ENCODE data around the gene SBF2.

The SBF2 gene

DNA sequence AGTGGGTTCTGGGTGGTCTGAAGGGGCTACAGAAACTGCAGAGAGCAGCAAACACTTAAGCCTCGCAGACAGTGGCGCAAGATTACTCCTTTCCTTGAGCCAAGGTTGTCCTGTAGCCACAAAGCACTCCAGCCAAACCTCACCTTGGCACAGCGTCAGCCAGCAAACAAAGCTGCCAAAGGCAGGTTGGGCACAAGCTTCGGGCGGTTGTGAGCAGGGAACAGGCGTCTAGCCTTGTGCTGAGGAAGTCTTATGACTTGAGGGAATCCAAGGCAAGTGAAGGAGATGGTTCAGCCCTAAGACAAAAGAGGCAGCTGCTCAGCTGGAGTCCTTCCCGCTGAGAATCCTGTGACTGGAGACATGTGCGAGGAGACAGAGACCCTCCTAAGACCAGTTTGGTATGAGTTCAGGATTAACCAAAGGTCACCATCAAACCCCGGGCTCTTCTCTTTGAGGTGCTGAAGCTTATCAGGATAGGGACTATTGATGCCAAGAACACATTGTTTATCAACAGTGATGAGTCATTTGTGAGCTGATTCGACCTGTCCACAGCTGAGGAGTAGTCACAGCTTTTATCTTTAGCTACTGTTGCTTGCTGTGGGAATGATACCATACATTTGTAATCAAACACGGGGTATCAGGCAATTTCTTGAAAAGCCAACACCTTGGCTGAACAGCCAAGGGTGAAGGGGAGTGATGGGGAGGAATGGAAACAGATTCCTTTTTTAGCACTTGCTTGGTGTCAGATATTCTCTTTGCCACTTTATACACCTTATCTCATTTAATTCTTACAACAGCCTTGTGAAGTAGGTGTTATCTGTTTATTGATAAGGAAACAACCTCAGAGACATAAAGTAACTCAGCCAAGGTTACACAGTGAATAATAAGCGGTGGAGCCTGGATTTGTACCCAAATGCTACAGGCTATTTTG is 15.4 kb upstream of the SBF2 start:
- H3K27me3 ChIP-seq (ENCODE audit: insufficient read depth, low read length), result peaks cover 29% of the 10 kb centered on the region
- peaks cover 30% of the 10 kb centered on the region for H3K4me1 ChIP-seq (ENCODE audit: insufficient read depth, low read length)
- no peak overlapping the region for H3K4me3 ChIP-seq (ENCODE audit: low read length)
- H3K9me3 ChIP-seq (ENCODE audit: low read length), result no peaks in the 10 kb centered on the region
- H3K36me3 ChIP-seq (ENCODE audit: insufficient read depth, low read length), result no peaks in the 10 kb centered on the region
- H2AFZ ChIP-seq (ENCODE audit: low read depth, low read length), result no peak overlapping the region

DNA sequence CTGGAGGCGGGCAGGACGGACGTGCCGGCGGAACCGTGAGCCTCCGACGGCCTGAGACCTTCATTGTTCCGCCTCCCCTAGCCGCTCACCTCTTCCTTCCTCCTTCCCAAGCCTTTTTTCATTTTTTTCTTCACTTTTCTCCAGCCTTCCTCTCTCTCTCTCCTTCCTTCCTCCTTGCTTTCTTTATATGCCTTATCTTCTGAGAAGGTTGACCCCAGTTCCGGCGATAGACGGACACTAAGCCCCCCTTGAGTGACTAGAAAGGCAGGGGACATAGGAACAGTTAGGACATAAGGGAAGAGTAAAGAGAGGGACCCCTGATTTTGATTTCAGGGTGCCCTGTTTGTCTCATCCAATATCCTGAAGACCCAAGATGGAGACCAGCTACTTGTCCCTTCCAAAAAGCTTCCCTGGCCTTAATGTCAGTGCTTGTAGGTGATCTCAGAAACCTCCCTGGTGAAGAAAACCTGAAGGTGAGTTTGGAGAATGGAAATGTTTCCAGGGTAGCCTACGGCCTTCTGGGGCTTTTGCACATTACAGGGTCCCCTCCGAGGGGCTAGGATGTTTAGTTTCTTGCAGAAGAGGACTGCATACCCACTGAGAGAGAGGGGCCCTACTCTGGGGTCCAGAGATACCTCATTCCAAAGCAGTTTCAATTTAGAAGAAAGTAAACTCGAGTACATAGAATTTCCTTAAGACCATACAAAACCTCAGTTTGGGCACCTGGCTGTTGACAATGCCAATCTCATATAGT is 14.4 kb upstream of the SBF2 start:
- peak overlapping the region; percentile 76 for H2AFZ ChIP-seq (ENCODE audit: low read depth, low read length)
- peak overlapping the region; percentile 53 for H3K4me3 ChIP-seq (ENCODE audit: low read length)
- H3K9me3 ChIP-seq (ENCODE audit: low read length), result no peaks in the 10 kb centered on the region
- peaks cover 39% of the 10 kb centered on the region for H3K27me3 ChIP-seq (ENCODE audit: insufficient read depth, low read length)
- peaks cover 41% of the 10 kb centered on the region for H3K4me1 ChIP-seq (ENCODE audit: insufficient read depth, low read length)
- H3K36me3 ChIP-seq (ENCODE audit: insufficient read depth, low read length), result no peaks in the 10 kb centered on the region

DNA sequence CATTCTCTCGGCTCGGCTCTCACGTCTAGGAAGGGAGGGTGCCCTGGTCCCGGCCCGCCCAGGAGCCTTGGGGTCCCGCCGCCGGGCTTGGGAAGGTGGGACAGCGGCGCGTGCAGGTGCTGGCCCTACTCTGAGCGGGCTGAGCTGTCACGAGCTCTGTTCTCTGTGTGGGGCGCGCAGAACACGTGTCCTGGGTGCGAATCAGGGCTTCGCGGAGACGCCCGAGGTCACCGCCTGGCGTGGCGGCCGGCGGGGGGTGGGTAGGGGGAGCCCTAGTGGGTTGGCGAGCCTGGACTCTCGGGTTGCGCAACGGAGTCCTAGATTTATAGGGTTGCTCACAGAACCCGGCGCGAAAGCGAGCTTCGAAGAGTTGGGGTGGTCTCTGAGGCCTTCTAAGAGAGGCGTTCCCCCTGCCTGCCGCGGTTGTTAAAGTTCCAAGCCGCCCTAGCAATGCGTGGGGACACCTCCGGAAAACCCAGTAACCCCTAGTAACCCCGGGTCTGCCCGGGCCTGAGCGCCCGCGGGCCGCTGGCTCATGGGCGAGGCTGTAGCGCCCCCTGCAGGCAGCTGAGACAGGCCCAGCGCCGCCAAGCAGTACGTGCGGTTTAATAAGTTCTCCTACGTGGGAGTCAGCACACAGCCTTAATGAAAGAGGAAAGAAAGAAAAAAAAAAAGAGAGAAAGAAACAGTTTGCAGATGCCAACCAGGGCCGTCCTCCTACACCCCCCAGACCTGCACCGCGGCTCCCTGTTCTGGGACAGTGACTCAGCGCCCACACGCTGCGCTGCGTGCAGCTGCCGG is 13.6 kb upstream of the SBF2 start:
- Histone ChIP-seq H2AFZ (ENCODE audit: low read depth, low read length) (peak overlapping the region; percentile 76), H3K4me1 (ENCODE audit: insufficient read depth, low read length) (peaks cover 44% of the 10 kb centered on the region), H3K4me3 (ENCODE audit: low read length) (peak overlapping the region; percentile 53), H3K36me3 (ENCODE audit: insufficient read depth, low read length) (no peaks in the 10 kb centered on the region), H3K9me3 (ENCODE audit: low read length) (no peaks in the 10 kb centered on the region), H3K27me3 (ENCODE audit: insufficient read depth, low read length) (peaks cover 42% of the 10 kb centered on the region)

DNA sequence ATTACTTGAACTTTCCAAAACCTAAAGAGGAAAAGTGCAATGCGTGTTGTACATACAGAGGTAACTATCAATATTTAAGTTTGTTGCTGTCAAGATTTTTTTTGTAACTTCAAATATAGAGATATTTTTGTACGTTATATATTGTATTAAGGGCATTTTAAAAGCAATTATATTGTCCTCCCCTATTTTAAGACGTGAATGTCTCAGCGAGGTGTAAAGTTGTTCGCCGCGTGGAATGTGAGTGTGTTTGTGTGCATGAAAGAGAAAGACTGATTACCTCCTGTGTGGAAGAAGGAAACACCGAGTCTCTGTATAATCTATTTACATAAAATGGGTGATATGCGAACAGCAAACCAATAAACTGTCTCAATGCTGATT is 13.0 kb upstream of the SBF2 start:
- H2AFZ ChIP-seq (ENCODE audit: low read depth, low read length), result no peak overlapping the region
- peaks cover 42% of the 10 kb centered on the region for H3K27me3 ChIP-seq (ENCODE audit: insufficient read depth, low read length)
- H3K9me3 ChIP-seq (ENCODE audit: low read length), result no peaks in the 10 kb centered on the region
- peaks cover 50% of the 10 kb centered on the region for H3K4me1 ChIP-seq (ENCODE audit: insufficient read depth, low read length)
- H3K36me3 ChIP-seq (ENCODE audit: insufficient read depth, low read length), result no peaks in the 10 kb centered on the region
- peak overlapping the region; percentile 67 for H3K4me3 ChIP-seq (ENCODE audit: low read length)

DNA sequence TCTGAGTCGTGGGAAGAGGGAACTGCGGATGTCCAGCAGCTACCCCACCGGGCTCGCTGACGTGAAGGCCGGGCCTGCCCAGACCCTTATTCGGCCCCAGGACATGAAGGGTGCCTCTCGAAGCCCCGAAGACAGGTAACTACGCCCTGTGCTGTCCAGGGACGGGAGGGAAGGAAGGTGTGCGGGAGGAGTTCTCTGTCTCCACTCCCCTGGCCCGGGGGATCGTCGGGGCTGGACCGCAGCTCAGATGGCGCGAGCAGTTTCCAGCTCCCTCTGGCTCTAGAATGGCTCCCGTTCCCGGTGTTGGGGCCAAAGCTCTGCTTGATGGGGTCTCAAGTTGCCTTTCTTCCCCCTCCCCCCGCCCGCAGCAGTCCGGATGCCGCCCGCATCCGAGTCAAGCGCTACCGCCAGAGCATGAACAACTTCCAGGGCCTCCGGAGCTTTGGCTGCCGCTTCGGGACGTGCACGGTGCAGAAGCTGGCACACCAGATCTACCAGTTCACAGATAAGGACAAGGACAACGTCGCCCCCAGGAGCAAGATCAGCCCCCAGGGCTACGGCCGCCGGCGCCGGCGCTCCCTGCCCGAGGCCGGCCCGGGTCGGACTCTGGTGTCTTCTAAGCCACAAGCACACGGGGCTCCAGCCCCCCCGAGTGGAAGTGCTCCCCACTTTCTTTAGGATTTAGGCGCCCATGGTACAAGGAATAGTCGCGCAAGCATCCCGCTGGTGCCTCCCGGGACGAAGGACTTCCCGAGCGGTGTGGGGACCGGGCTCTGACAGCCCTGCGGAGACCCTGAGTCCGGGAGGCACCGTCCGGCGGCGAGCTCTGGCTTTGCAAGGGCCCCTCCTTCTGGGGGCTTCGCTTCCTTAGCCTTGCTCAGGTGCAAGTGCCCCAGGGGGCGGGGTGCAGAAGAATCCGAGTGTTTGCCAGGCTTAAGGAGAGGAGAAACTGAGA is 12.2 kb upstream of the SBF2 start:
- Histone ChIP-seq H3K4me3 (ENCODE audit: low read length) (peak overlapping the region; percentile 67), H3K27me3 (ENCODE audit: insufficient read depth, low read length) (peaks cover 46% of the 10 kb centered on the region), H2AFZ (ENCODE audit: low read depth, low read length) (peak overlapping the region; percentile 86)

DNA sequence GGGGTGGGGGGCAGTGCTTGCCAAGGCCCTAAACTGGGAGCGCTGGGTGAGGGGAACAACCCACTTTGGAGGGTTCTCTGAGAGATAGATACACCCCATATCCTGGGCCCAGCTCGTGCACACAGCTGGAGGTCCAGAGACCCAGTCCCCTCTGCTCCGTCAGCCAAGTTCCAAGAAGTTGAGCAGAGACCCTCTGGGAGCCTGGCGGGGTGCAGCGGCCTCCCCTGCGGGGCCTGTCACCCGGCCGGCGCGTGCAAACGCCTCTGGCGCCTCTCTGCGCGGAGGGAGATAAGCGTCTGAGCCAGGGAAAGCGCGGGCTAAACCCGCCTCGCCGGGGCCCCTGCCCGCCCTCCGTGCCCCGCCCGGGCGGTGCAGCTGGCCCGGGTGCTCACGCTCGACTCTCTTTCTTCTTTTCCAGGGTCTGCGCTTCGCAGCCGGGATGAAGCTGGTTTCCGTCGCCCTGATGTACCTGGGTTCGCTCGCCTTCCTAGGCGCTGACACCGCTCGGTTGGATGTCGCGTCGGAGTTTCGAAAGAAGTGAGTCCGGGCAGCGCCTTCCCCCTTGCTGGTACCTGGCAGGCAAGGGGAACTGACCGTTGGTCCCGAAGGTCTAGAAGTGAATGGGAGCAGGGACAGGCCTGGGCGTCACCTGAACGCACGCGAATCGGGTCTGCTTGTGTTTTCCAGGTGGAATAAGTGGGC is 11.4 kb upstream of the SBF2 start:
- peak overlapping the region; percentile 67 for H3K4me3 ChIP-seq (ENCODE audit: low read length)
- H3K4me1 ChIP-seq (ENCODE audit: insufficient read depth, low read length), result peaks cover 54% of the 10 kb centered on the region
- peak overlapping the region; percentile 86 for H2AFZ ChIP-seq (ENCODE audit: low read depth, low read length)
- H3K27me3 ChIP-seq (ENCODE audit: insufficient read depth, low read length), result peaks cover 50% of the 10 kb centered on the region
- H3K36me3 ChIP-seq (ENCODE audit: insufficient read depth, low read length), result no peaks in the 10 kb centered on the region
- H3K9me3 ChIP-seq (ENCODE audit: low read length), result no peaks in the 10 kb centered on the region

More for the DNA sequence above, 12.2 kb upstream of the SBF2 start:
- H3K9me3 ChIP-seq (ENCODE audit: low read length), result no peaks in the 10 kb centered on the region
- H3K4me1 ChIP-seq (ENCODE audit: insufficient read depth, low read length), result peaks cover 54% of the 10 kb centered on the region
- no peaks in the 10 kb centered on the region for H3K36me3 ChIP-seq (ENCODE audit: insufficient read depth, low read length)

DNA sequence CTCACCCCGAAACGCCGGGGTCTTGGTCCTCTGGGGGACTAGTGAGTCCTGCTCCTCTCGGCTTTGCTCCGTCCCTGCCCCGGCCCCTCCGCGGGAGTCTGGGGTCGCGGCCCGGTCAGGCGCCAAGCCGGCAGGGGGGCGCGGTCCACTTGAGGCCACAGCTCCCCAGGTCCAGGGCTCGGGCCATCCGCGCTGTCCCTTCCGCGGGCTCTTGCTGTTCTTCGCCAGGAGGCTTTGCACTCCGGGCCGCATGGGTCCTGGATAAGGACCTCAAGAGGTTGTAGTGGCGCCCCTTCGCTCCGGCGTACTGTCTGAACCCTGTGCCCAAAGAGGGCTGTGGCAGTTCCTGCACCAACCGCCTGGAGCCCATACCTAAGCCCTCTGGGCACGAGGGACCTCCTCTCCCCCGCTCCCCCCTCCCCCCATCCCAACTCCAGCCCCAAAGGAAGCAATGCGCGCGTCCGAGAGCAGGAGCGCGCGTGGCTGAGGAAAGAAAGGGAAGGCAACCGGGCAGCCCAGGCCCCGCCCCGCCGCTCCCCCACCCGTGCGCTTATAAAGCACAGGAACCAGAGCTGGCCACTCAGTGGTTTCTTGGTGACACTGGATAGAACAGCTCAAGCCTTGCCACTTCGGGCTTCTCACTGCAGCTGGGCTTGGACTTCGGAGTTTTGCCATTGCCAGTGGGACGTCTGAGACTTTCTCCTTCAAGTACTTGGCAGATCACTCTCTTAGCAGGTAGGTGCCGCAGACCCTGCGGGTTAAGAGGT is 10.7 kb upstream of the SBF2 start, which contains the start of gene ADM:
Gene ADM (plus strand): TSS at position 579 of the 767 bp plus-strand sequence. CDS start 628 bp downstream, outside the sequence.
- H3K36me3 ChIP-seq (ENCODE audit: insufficient read depth, low read length), result no peaks in the 10 kb centered on the region
- no peaks in the 10 kb centered on the region for H3K9me3 ChIP-seq (ENCODE audit: low read length)
- H3K4me1 ChIP-seq (ENCODE audit: insufficient read depth, low read length), result peaks cover 54% of the 10 kb centered on the region
- H3K4me3 ChIP-seq (ENCODE audit: low read length), result peak within 1 kb of the TSS; percentile 67
- H2AFZ ChIP-seq (ENCODE audit: low read depth, low read length), result peak within 1 kb of the TSS; percentile 86
- H3K27me3 ChIP-seq (ENCODE audit: insufficient read depth, low read length), result peaks cover 50% of the 10 kb centered on the region

DNA sequence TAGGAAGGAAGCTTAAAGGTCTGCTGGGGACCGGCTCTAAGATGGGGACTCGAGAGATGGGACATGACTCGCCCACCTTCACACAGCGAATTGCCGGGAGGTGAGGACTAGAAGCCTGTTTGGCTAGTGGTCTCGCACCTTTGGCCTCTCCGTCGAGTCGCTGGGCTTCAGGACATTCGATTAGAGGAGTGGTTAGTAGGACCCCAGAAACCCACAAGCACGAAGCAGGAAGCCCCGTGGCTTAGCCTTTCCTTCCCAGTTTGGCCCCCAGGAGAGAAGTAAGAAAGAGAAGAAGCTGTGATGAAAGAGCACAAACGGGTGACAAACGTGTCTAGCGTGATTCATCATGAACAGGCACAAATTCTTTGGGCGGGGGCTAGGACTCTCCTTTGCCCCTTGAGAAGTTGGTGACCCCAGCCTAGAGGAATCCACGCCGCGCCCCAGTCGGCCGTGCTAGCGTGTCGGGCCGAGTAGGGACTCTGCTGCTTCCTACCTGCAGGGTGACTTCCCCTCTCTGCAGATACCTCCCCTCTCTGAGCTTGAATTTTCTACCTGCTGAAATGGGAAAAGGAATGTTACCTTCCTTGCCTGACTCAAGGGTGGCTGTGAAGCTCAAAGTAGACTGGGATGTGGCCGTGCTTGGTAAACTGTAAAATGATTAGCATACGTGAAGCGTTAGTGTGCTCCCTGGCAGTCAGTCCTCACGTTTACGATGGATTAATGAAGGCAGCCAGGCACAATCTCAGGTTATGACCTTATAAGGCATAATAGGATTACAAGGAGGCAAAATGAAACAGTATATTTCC is 9.7 kb upstream of the SBF2 start:
- Histone ChIP-seq H2AFZ (ENCODE audit: low read depth, low read length) (peak overlapping the region; percentile 86), H3K36me3 (ENCODE audit: insufficient read depth, low read length) (no peaks in the 10 kb centered on the region), H3K27me3 (ENCODE audit: insufficient read depth, low read length) (peaks cover 50% of the 10 kb centered on the region), H3K4me1 (ENCODE audit: insufficient read depth, low read length) (peaks cover 54% of the 10 kb centered on the region), H3K4me3 (ENCODE audit: low read length) (peak overlapping the region; percentile 67), H3K9me3 (ENCODE audit: low read length) (no peaks in the 10 kb centered on the region)

DNA sequence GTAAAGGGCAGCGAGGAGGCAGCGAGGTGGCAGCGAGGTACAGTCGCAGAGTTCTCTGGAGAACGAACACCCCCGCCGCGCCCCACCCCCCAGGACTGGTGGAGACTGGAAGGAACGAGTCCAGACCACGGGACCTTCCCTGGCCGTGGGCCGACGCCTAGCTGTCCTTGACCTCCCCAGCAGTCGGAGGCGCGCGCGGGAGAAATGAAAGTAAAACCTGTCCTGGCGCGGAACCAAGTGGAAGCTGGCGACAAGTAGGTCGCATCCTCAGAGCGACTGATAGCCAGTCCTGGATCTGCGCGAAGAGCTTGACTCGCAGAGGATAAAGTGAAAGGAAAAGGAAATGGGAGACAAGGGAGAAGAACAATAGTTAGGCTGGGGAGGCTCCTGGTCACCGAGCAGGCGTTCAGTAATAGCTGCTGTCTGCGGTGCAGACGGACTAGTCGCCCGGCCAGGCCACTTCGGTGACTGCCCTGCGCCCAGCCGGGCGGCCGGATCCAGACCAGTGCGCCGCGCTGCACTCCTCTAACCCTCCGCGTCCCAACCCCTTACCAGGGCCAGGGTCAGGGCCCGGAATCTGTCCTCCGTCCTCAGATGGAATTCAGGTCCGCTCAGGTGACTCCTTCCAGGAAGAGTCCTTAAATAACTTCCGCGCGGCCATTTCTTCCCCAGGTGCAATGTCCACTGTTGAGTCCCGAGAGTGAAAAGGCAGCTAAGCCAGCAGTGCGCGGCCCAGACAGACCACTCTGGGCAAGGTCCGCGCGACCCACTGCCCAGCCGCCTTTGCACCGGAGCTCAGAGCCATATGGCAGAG is 8.9 kb upstream of the SBF2 start:
- Histone ChIP-seq H3K36me3 (ENCODE audit: insufficient read depth, low read length) (no peaks in the 10 kb centered on the region), H3K4me3 (ENCODE audit: low read length) (peak overlapping the region; percentile 67), H2AFZ (ENCODE audit: low read depth, low read length) (peak overlapping the region; percentile 86), H3K4me1 (ENCODE audit: insufficient read depth, low read length) (peaks cover 51% of the 10 kb centered on the region), H3K9me3 (ENCODE audit: low read length) (no peaks in the 10 kb centered on the region), H3K27me3 (ENCODE audit: insufficient read depth, low read length) (peaks cover 47% of the 10 kb centered on the region)

DNA sequence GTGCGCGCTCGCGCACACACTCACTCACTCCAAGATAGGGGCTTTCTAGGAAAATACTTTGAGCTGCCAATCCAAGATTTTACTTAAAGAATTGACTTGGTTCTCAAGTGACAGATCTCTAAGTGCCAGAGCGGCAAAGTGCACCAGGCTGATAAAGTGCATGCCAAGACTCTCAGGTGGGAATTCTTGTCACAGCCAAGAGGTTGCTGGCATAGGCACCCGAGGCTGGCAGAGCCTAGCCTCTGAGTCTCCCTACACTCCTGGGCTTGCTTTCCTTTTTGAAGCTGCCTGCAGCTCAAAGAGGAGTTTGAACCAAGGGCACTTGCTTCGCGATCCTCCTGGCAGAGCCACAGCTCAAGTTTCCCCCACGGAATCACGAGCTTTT is 8.3 kb upstream of the SBF2 start:
- H2AFZ ChIP-seq (ENCODE audit: low read depth, low read length), result peak overlapping the region; percentile 86
- peak overlapping the region; percentile 67 for H3K4me3 ChIP-seq (ENCODE audit: low read length)
- H3K9me3 ChIP-seq (ENCODE audit: low read length), result no peaks in the 10 kb centered on the region
- H3K4me1 ChIP-seq (ENCODE audit: insufficient read depth, low read length), result peaks cover 47% of the 10 kb centered on the region
- H3K27me3 ChIP-seq (ENCODE audit: insufficient read depth, low read length), result peaks cover 46% of the 10 kb centered on the region
- no peaks in the 10 kb centered on the region for H3K36me3 ChIP-seq (ENCODE audit: insufficient read depth, low read length)
